Tibial nerve (tissue), 4 donors: ENCODE results near the gene METAP2. TPM values are rescaled to one million over a fixed set of nuclear protein-coding genes. Genes with fewer than 3 reads are reported as not detected.

Source experiments
- DNase-seq, 2 donors: peaks; one replicate each; pipeline ENCODE4 v3.0.0-alpha.2; 2019; ENCODE audit warnings: low spot score in 2 of 2
- H3K27ac ChIP-seq, 4 donors: fragments of 200-600 bp; sonication (generic) in 3 of 4; one replicate each; pipeline ENCODE4 v1.5.1; 2017 to 2019; ENCODE audit warnings: mild to moderate bottlenecking in 1 of 4
- H3K27me3 ChIP-seq, 2 donors: fragments of 200-600 bp; sonication (generic) in 1 of 2; one replicate each; pipeline versions ENCODE4 v1.5.1 to v1.6.0; 2017 to 2019
- H3K36me3 ChIP-seq, 3 donors: fragments of 200-600 bp; sonication (generic); one replicate each; pipeline ENCODE4 v1.5.1; 2018 to 2019
- H3K4me1 ChIP-seq, 4 donors: fragments of 200-600 bp; sonication (generic) in 3 of 4; one replicate each; pipeline ENCODE4 v1.5.1; 2017 to 2019
- H3K4me3 ChIP-seq, 4 donors: fragments of 200-600 bp; sonication (generic) in 3 of 4; one replicate each; pipeline ENCODE4 v1.5.1; 2017 to 2019; ENCODE audit warnings: mild to moderate bottlenecking in 1 of 4, moderate library complexity in 1 of 4
- H3K9me3 ChIP-seq, 4 donors: fragments of 200-600 bp; sonication (generic) in 3 of 4; one replicate each; pipeline ENCODE4 v1.5.1; 2017 to 2019
- CTCF ChIP-seq, 5 experiments: fragments of 200-600 bp in 3 of 5; fragments of 450-650 bp in 2 of 5; sonication (generic) in 3 of 5; IDR thresholded peaks; one replicate each; pipeline ENCODE4 v1.5.1; 2016 to 2019; ENCODE audit warnings: antibody characterized with exemption in 5 of 5, mild to moderate bottlenecking in 3 of 5, moderate library complexity in 2 of 5
- EP300 ChIP-seq, 2 donors: sonication (generic); formaldehyde crosslinking; IDR thresholded peaks; one replicate each; pipeline ENCODE4 v1.6.1; 2017; ENCODE audit warnings: antibody characterized with exemption in 2 of 2, mild to moderate bottlenecking in 1 of 2
- POLR2A ChIP-seq, 2 donors: fragments of 450-650 bp; IDR thresholded peaks; one replicate each; pipeline ENCODE4 v1.6.1; 2017; ENCODE audit warnings: antibody characterized with exemption in 2 of 2, mild to moderate bottlenecking in 2 of 2, moderate library complexity in 2 of 2
- WGBS, 2 donors: methylation state at CpG; one replicate each; pipeline ENCODE4 v1.1.5; 2018; 5-methylcytosine and 5-hydroxymethylcytosine counted together
- total RNA-seq, 4 donors: library from RNA; depleted of rRNA; stranded (reverse); fragments of >200 nt; gene quantifications; one replicate each; pipeline ENCODE4 v1.1.0, GENCODE V29; 2016

METAP2 gene
- total RNA-seq, 4 donors from 2014 or later: 62.6 to 111 (median 73.9) TPM

- no peak for DNase-seq
- 51 to 61% methylated on average over 3 of the region's 3 CpGs for WGBS, 2 donors
- no peak overlapping the region for H3K4me3 ChIP-seq
These were observed 70.8 kb downstream of the METAP2 start for GRCh38 chr12:95544756-95545155.

DNA sequence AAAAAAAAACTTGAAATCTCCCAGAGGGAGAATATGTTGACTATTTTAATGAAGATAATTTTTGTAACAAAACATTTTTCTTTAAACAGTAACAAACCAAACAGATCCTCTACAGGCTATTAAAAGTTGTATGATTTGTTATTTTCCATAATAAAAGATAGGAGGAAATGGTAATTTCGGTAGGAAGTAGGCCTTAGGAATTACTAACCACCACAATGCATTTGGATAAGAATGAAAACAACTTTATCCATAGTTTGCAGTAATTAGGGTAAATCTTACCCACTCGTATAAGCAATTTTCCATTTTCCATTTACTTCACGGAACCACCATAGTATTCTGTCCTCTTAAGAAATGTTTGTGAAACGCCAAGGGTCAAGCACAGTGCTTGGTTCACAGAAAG is 71.4 kb downstream of the METAP2 start:
- TF ChIP-seq CTCF (IDR thresholded peaks at IDR 0.05) (no peak), POLR2A (IDR thresholded peaks at IDR 0.05) (no peak), EP300 (IDR thresholded peaks at IDR 0.05) (no peak)
- Histone ChIP-seq H3K36me3 (no peaks in the 10 kb centered on the region), H3K4me1 (peaks cover 0 to 24% (median 3%) of the 10 kb centered on the region in 4 donors), H3K4me3 (no peak overlapping the region), H3K27me3 (no peaks in the 10 kb centered on the region), H3K27ac (peak overlapping the region in 2 of 4 donors; percentile 96), H3K9me3 (no peaks in the 10 kb centered on the region)
- WGBS, 2 donors: 81 to 82% methylated on average over 4 of the region's 4 CpGs
- no peak for DNase-seq

More at GRCh38 chr12:95544756-95545155, 70.8 kb downstream of the METAP2 start:
- Histone ChIP-seq H3K4me1 (peaks cover 0 to 24% (median 3%) of the 10 kb centered on the region in 4 donors), H3K27me3 (no peaks in the 10 kb centered on the region), H3K27ac (peak overlapping the region in 2 of 4 donors; percentile 1 to 96), H3K36me3 (no peaks in the 10 kb centered on the region), H3K9me3 (no peaks in the 10 kb centered on the region)
- no peak for TF ChIP-seq CTCF (IDR thresholded peaks at IDR 0.05)
- TF ChIP-seq EP300 (IDR thresholded peaks at IDR 0.05): no peak
- no peak for TF ChIP-seq POLR2A (IDR thresholded peaks at IDR 0.05)

DNA sequence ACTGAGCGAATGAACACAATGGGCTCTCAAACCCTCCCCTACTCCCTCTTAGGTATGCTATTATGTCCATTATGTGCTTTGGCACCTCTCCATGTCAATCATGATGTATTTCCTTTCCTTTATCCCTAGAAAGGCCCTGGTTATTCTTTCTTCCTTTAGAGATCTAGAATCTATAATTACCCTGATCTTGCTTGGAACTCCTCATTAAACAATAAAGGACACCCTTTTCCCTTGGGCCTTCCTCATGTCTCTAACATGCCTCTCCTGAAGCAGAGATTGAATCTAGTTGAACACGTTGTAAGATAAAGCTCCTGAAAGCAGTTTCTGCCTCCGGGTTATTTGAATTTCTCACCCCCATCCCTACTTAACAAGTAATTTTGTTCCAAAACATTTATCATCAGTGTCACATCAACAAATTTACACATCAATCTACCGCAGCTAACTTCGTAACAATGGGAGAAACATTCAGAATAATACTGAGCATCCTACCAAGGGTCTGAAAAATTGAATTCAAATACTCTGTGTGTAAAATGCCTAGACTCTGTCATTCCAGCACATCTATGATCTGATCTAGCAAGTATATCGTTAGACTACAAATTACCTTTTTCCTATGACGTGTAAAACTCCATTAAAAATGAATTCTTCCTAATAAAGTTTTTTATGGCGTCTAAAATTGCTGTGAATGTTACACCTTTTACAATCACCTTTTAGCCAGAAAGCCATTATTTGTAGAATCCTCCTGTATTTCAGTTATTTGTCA is 72.0 kb downstream of the METAP2 start:
- 78 to 79% methylated on average over 8 of the region's 8 CpGs for WGBS, 2 donors
- H3K9me3 ChIP-seq: no peaks in the 10 kb centered on the region
- H3K4me3 ChIP-seq: no peak overlapping the region
- no peaks in the 10 kb centered on the region for H3K36me3 ChIP-seq
- H3K4me1 ChIP-seq: peaks cover 0 to 24% (median 3%) of the 10 kb centered on the region in 4 donors
- H3K27ac ChIP-seq: peak overlapping the region in 2 of 4 donors; percentile 96
- no peaks in the 10 kb centered on the region for H3K27me3 ChIP-seq
- DNase-seq: no peak
- no peak for TF ChIP-seq CTCF (IDR thresholded peaks at IDR 0.05)
- no peak for TF ChIP-seq POLR2A (IDR thresholded peaks at IDR 0.05)
- no peak for TF ChIP-seq EP300 (IDR thresholded peaks at IDR 0.05)

- 67 to 74% methylated on average over 9 of the region's 9 CpGs for WGBS, 2 donors
- Histone ChIP-seq H3K9me3 (no peaks in the 10 kb centered on the region), H3K4me1 (peaks cover 0 to 24% (median 3%) of the 10 kb centered on the region in 4 donors), H3K27ac (peak overlapping the region in 3 of 4 donors; percentile 8 to 96 (median 96)), H3K27me3 (no peaks in the 10 kb centered on the region), H3K36me3 (no peaks in the 10 kb centered on the region), H3K4me3 (no peak overlapping the region)
- no peak for TF ChIP-seq POLR2A (IDR thresholded peaks at IDR 0.05)
- TF ChIP-seq CTCF (IDR thresholded peaks at IDR 0.05): no peak
- no peak for DNase-seq
These were observed 72.5 kb downstream of the METAP2 start for GRCh38 chr12:95546491-95546813.

- peak overlapping the region; percentile 82 to 93 (median 88) for H3K4me3 ChIP-seq
- H3K4me1 ChIP-seq: peaks cover 0 to 24% (median 3%) of the 10 kb centered on the region in 4 donors
- no peaks in the 10 kb centered on the region for H3K27me3 ChIP-seq
- 15 to 16% methylated on average over 9 of the region's 9 CpGs for whole genome bisulfite sequencing, 2 donors
- peak in 1 of 2 donors; percentile 61 for DNase-seq
- no peaks in the 10 kb centered on the region for H3K9me3 ChIP-seq
- H3K36me3 ChIP-seq: no peaks in the 10 kb centered on the region
- no peak for TF ChIP-seq CTCF (IDR thresholded peaks at IDR 0.05)
- peak; percentile 22 to 79 for TF ChIP-seq EP300 (IDR thresholded peaks at IDR 0.05)
- peak overlapping the region; percentile 77 to 96 (median 88) for H3K27ac ChIP-seq
These were observed 73.6 kb downstream of the METAP2 start for GRCh38 chr12:95547522-95548055.
